HG03095 (cell line): ENCODE results near the gene UBE2J1.
"Not testable (repeated sequence)": the region's sequence is repeated elsewhere in the genome, so short reads cannot be mapped to it uniquely, and the experiment has no call there.

ENCODE experiments used
- ATAC-seq: cut with Tn5 transposase; IDR thresholded peaks from one replicate; pipeline ENCODE4 v1.9.1; 2021; ENCODE audit warnings: moderate library complexity; ENCODE audit not compliant: unreplicated experiment

The UBE2J1 gene

GRCh38 chr6:89321131-89321970, 31.2 kb downstream of the UBE2J1 start:
- no peak for ATAC-seq

- no peak for ATAC-seq
Observed at GRCh38 chr6:89320012-89320559, 32.4 kb downstream of the UBE2J1 start.

GRCh38 chr6:89317067-89317466, 35.5 kb downstream of the UBE2J1 start:
- ATAC-seq, result no peak

- ATAC-seq, result no peak
Observed at GRCh38 chr6:89315249-89315885, 37.2 kb downstream of the UBE2J1 start, which contains the start of gene GABRR2. GABRR2 (minus strand) TSS chr6:89315299; CDS start chr6:89315165, 134 bp downstream.

GRCh38 chr6:89314692-89315091, 37.8 kb downstream of the UBE2J1 start:
- ATAC-seq, result no peak

- no peak for ATAC-seq
Observed at GRCh38 chr6:89313006-89313405, 39.5 kb downstream of the UBE2J1 start.

GRCh38 chr6:89311853-89312531, 40.5 kb downstream of the UBE2J1 start:
- no peak for ATAC-seq

GRCh38 chr6:89311530-89311852, 41.0 kb downstream of the UBE2J1 start:
- no peak for ATAC-seq

- no peak for ATAC-seq
Observed at GRCh38 chr6:89310929-89311328, 41.6 kb downstream of the UBE2J1 start.

GRCh38 chr6:89308525-89309395, 43.8 kb downstream of the UBE2J1 start:
- ATAC-seq, result no peak

- ATAC-seq, result not testable (repeated sequence)
Observed at GRCh38 chr6:89304517-89304916, 48.0 kb downstream of the UBE2J1 start.

- ATAC-seq, result no peak
Observed at GRCh38 chr6:89302936-89303335, 49.6 kb downstream of the UBE2J1 start.

- ATAC-seq, result no peak
Observed at GRCh38 chr6:89302195-89302770, 50.2 kb downstream of the UBE2J1 start.

GRCh38 chr6:89301586-89302194, 50.8 kb downstream of the UBE2J1 start:
- no peak for ATAC-seq

- ATAC-seq, result no peak
Observed at GRCh38 chr6:89299466-89299850, 53.1 kb downstream of the UBE2J1 start.

GRCh38 chr6:89298680-89299465, 53.6 kb downstream of the UBE2J1 start:
- ATAC-seq, result peak; percentile 41

- peak; percentile 88 for ATAC-seq
Observed at GRCh38 chr6:89297695-89298351, 54.7 kb downstream of the UBE2J1 start.

- ATAC-seq, result no peak
Observed at GRCh38 chr6:89295981-89296380, 56.5 kb downstream of the UBE2J1 start.
